Duodenal mucosa (tissue), 2 donors: Measurements from ENCODE around the gene CCDC194.

Experiments
- H3K27ac ChIP-seq: one replicate; pipeline ENCODE4 v1.7.0; 2013; ENCODE audit warnings: low read depth, low read length
- H3K27me3 ChIP-seq, 2 donors: one replicate each; pipeline ENCODE4 v1.7.0; 2013; ENCODE audit warnings: low read length in 2 of 2, control low read depth in 1 of 2; ENCODE audit not compliant: insufficient read depth in 2 of 2, control insufficient read depth in 1 of 2
- H3K36me3 ChIP-seq, 2 donors: one replicate each; pipeline ENCODE4 v1.7.0; 2013; ENCODE audit warnings: low read length in 2 of 2, control low read depth in 1 of 2; ENCODE audit not compliant: insufficient read depth in 2 of 2, control insufficient read depth in 1 of 2
- H3K4me1 ChIP-seq, 2 donors: one replicate each; pipeline ENCODE4 v1.7.0; 2013; ENCODE audit warnings: low read length in 2 of 2, control low read depth in 1 of 2; ENCODE audit not compliant: insufficient read depth in 2 of 2, control insufficient read depth in 1 of 2
- H3K4me3 ChIP-seq, 2 donors: one replicate each; pipeline ENCODE4 v1.7.0; 2013; ENCODE audit warnings: low read length in 2 of 2, low read depth in 1 of 2
- H3K9ac ChIP-seq, 2 donors: one replicate each; pipeline ENCODE4 v1.7.0; 2013; ENCODE audit warnings: low read length in 2 of 2, low read depth in 1 of 2
- H3K9me3 ChIP-seq, 2 donors: one replicate each; pipeline ENCODE4 v1.7.0; 2013; ENCODE audit warnings: low read length in 2 of 2, control low read depth in 1 of 2; ENCODE audit not compliant: control insufficient read depth in 1 of 2

The CCDC194 gene

DNA sequence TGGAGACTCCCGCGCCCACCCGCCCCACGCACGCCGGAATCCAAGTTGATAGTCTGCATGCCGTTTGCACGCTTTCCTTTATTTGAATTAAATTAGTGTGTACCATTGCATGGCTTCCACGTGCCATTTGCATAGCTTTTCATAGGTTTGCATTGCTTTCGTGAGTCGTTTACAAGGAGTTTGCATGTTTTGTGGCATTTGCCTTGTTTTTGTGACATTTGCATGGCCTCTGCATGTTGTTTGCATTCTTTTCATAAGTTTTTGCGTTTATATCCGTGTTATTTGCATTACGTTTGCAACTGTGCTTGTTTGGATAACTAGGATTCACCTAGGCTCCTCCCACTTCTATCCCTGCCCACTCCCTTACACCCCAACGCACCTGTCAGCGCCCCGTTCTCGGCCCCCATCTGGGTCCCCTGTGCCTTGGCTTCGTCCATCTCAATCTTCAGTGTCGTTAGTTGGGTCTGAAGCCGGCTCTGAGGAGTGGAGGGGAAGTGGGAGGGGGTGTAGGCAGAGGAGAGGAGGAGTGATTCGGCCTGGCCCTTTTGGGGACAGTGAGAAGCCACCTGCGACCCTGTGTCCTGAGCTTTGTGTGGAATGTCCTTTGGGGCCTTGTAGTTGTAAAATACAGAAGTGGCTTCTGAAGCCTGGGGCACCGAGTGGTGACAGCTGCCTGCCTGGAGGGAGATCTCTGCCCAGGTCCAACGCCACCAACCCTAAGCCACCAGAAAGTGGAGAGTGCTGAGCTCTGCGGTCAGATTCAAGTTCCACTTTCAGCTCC, 2.4 kb downstream of the CCDC194 start:
- no peaks in the 10 kb centered on the region for H3K9me3 ChIP-seq
- peaks cover 0 to 15% of the 10 kb centered on the region in 2 donors for H3K27me3 ChIP-seq
- no peaks in the 10 kb centered on the region for H3K36me3 ChIP-seq
- peaks cover 7 to 20% of the 10 kb centered on the region in 2 donors for H3K4me1 ChIP-seq
- H3K9ac ChIP-seq: peak overlapping the region in 1 of 2 donors; percentile 51
- H3K4me3 ChIP-seq: peak overlapping the region; percentile 63 to 78
- H3K27ac ChIP-seq: no peak overlapping the region

DNA sequence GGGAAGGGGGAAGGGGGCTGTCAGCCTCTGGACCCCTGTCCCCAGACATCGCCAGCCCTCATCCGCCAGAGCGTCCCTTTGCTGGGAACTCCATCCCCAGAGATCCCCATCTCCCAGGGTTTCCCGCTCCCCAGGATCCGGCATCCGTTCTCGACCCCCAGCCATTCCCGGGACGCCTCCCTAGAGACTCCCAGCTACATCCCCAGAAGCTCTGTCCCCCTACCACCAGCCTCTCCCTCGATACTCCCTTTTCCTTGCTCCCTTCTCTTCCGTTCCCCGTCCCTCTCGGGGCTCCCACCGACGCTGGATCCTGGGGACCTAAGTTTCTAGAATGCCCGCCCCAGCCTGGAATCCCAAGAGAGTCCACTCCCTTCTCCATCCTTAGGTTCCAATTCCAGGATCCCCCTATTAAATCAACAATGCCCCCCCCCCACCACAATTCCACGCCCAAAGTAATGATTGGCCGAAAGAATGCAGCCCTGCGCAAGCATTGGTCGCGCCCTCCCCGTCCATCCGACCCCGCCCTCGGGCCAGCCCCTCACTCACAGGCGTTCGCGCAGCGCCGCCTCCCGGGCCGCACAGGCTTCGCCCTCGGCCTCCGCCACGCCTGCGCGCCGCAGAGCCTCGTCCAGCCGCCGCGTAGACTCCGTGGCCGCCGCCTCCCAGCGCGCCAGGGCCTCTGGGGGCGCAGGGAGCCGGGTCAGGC, 3.2 kb downstream of the CCDC194 start:
- Histone ChIP-seq H3K27me3 (peaks cover 0 to 15% of the 10 kb centered on the region in 2 donors), H3K36me3 (no peaks in the 10 kb centered on the region), H3K9me3 (no peaks in the 10 kb centered on the region), H3K4me3 (peak overlapping the region; percentile 63 to 78), H3K27ac (no peak overlapping the region), H3K4me1 (peaks cover 7 to 20% of the 10 kb centered on the region in 2 donors), H3K9ac (peak overlapping the region; percentile 49 to 54)

DNA sequence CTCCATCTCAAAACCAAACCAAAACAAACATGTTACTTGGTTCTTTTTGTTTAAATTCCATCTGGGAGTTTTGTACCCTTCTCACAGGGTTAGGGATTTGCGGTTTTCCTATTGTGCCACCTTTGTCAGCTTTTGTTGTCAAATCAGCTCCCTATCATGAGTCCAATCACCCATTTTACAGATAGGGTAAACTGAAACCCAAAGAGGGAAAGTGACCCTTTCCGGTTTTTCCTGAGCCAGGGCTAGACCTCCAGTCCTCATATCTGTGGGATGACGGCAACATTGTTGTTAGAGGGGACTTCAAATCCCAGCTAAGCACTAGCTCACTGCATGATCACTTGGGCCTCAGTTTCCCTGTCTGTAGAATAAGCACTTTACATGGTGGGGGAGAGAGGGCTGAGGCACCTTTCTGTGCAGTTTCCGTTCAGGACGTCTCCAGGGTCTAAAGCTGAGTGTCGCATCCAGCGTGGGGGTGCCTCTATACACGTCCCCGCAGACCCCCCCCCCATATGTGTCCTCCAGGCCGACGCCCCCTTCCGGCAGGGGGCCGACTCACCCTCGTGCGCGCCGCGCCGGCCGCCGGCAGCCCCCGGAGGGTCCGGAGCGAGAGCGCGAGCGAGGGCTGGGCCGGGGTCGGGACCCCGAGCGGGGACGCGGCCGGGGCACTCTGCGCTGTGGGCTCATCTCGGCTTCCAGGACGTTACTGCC, 3.9 kb downstream of the CCDC194 start:
- peaks cover 0 to 15% of the 10 kb centered on the region in 2 donors for H3K27me3 ChIP-seq
- H3K36me3 ChIP-seq: no peaks in the 10 kb centered on the region
- peaks cover 7 to 19% of the 10 kb centered on the region in 2 donors for H3K4me1 ChIP-seq
- no peak overlapping the region for H3K27ac ChIP-seq
- peak overlapping the region; percentile 55 to 78 for H3K4me3 ChIP-seq
- no peaks in the 10 kb centered on the region for H3K9me3 ChIP-seq
- H3K9ac ChIP-seq: peak overlapping the region; percentile 49 to 54

DNA sequence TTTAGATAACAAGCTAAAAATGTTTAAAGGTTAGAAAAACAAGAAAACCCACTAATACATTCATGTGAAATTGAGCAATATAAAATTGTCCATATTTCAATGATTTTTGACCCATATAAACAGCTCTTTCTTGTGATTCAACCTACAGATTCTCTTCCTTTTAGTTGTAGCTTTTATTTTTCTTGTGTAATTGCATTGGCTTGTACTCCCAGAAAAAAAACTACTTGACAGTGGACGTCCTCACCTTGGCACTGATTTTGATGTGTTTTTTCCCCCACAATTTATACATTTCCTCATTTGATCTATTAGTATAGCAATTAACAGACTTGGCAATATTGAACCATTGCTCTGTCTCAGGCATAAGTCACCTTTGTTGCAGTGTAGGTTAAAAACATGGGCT, 4.7 kb downstream of the CCDC194 start:
- Histone ChIP-seq H3K9ac (no peak overlapping the region), H3K4me1 (peaks cover 7 to 16% of the 10 kb centered on the region in 2 donors), H3K27ac (no peak overlapping the region), H3K36me3 (no peaks in the 10 kb centered on the region), H3K4me3 (no peak overlapping the region), H3K9me3 (no peaks in the 10 kb centered on the region), H3K27me3 (peaks cover 0 to 14% of the 10 kb centered on the region in 2 donors)

DNA sequence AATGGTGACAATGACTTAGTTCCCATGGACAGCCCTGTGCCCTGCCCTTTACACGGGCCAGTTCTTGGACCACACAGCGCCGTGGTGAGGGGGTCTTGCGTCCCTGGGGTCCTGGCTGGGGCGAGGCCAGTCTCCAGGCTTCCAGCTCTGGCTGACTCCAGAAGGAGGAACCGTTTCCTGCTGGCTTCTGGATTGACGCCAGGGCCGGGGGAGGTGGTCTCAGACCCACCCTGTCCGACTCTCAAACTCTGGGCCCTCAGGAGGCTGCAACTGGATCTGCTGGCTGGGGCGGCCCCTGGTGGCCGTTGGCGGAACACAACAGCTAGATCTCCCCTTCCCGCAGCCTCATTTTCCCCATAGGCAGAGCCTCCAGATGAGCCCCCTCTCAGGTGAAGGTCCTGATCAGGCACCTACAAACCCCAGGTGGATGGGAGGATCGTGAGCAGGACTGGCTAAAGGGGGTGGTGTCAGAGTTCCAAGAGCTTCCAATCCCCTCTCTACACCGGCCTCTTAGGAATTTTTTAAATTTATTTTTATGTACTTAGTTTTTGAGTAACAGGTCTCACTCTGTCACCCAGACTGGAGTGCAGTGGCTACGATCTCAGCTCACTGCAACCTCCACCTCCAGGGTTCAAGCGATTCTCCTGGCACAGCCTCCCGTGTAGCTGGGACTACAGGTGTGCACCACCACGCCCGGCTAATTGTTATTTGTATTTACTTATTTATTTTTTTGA, 8.0 kb downstream of the CCDC194 start:
- no peaks in the 10 kb centered on the region for H3K36me3 ChIP-seq
- H3K9me3 ChIP-seq: no peaks in the 10 kb centered on the region
- H3K27ac ChIP-seq: no peak overlapping the region
- no peak overlapping the region for H3K4me3 ChIP-seq
- H3K9ac ChIP-seq: no peak overlapping the region
- peaks cover 3 to 8% of the 10 kb centered on the region in 2 donors for H3K4me1 ChIP-seq
- H3K27me3 ChIP-seq: no peaks in the 10 kb centered on the region

DNA sequence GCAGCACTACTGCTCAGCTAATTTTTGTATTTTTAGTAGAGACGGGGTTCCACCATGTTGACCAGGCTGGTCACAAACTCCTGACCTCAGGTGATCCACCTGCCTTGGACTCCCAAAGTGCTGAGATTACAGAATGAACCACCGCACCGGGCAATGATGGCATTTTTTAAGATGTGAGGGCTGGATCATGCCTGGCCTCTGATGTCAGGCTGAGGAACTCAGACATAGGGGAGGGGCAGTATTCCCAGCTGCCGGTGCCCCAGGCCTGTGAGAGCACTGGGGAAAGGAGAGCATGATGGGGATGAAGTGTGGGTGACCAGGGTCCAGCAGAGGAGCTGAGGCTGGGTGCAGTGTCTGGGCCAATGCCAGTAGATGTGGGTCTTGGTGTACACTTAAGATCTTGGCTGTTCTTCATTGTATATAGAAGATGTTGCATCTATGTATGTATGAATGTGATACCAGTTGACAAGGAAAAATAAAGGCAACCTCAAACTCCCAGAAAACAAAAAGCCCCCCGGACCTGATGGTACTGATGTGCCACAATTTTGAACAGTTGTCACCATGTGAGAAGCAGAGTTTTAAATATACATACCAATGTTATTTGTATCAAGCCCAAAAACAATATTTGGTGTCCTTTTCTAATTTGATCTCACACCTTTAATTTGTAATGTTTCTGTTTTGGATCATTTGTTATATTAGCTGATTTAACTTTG, 13.4 kb downstream of the CCDC194 start:
- Histone ChIP-seq H3K27ac (no peak overlapping the region), H3K9ac (no peak overlapping the region), H3K27me3 (no peaks in the 10 kb centered on the region), H3K4me3 (no peak overlapping the region), H3K9me3 (no peaks in the 10 kb centered on the region), H3K36me3 (no peaks in the 10 kb centered on the region), H3K4me1 (peaks cover 3 to 8% of the 10 kb centered on the region in 2 donors)

- H3K36me3 ChIP-seq: no peaks in the 10 kb centered on the region
- H3K27ac ChIP-seq: no peak overlapping the region
- H3K4me1 ChIP-seq: peaks cover 3 to 8% of the 10 kb centered on the region in 2 donors
- no peaks in the 10 kb centered on the region for H3K27me3 ChIP-seq
- H3K4me3 ChIP-seq: no peak overlapping the region
- no peaks in the 10 kb centered on the region for H3K9me3 ChIP-seq
- H3K9ac ChIP-seq: no peak overlapping the region
Observed at GRCh38 chr19:17379221-17379631, 14.8 kb downstream of the CCDC194 start.

- H3K9me3 ChIP-seq: no peaks in the 10 kb centered on the region
- no peaks in the 10 kb centered on the region for H3K27me3 ChIP-seq
- no peaks in the 10 kb centered on the region for H3K36me3 ChIP-seq
- H3K27ac ChIP-seq: no peak overlapping the region
- H3K4me3 ChIP-seq: no peak overlapping the region
- H3K4me1 ChIP-seq: peaks cover 3 to 8% of the 10 kb centered on the region in 2 donors
- H3K9ac ChIP-seq: no peak overlapping the region
Observed at GRCh38 chr19:17378271-17378670, 15.7 kb downstream of the CCDC194 start.

DNA sequence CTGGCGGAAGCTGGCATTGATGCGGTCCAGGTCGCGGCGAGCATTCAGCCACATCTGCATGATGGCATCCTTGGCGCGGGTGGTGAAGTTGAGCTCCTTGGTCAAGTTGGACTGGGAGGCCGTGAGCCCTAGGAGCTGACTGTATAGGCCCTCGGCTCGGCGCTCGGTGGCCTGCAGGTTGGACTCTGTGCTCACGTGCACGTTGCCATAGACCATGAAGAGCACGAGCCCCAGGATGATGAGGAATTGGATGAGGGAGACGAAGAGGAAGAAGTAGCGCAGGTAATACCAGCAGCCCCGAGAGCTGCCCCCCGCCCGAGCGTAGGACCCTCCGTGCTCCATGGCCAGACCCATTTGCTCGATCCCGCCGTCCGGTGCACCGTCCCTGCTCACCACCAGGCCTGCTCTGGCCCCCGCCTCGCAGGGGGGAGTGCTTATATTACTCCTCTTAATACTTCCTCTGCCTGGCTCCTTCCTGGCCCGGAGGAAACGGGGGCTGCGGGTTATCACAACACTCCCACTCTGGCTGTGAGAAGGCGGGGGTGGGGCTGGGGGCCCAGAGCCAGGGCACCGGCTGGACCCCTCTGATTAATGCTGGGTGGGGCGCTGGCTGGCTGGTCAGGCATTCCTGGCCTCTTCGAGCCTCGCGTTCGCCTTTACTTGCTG, 16.9 kb downstream of the CCDC194 start, which contains the start of gene PLVAP:
PLVAP (minus strand) TSS at position 408 of the 666 bp plus-strand sequence; CDS start at position 354, 54 bp downstream.
- no peak within 1 kb of the TSS for H3K9ac ChIP-seq
- no peaks in the 10 kb centered on the region for H3K9me3 ChIP-seq
- no peaks in the 10 kb centered on the region for H3K36me3 ChIP-seq
- H3K27me3 ChIP-seq: no peaks in the 10 kb centered on the region
- peak within 1 kb of the TSS in 1 of 2 donors; percentile 43 for H3K4me3 ChIP-seq
- peak within 1 kb of the TSS; percentile 20 for H3K27ac ChIP-seq
- H3K4me1 ChIP-seq: peaks cover 0 to 8% of the 10 kb centered on the region in 2 donors
